Karpas-422 (cell line): ENCODE results near the gene ZNG1F. TPM values are rescaled to one million over a fixed set of nuclear protein-coding genes. Genes with fewer than 3 reads are reported as not detected.
"Not testable (repeated sequence)": the region's sequence is repeated elsewhere in the genome, so short reads cannot be mapped to it uniquely, and the experiment has no call there.

Experiments used
- DNase-seq: peaks from one replicate; pipeline ENCODE4 v3.0.0-alpha.2; 2015
- H2AFZ ChIP-seq: fragments of 200-600 bp; sonication (generic); 2 replicates; pipeline ENCODE4 v1.6.1; 2014; ENCODE audit warnings: antibody characterized with exemption, low read length, mixed read lengths
- H3K27ac ChIP-seq: fragments of 200-600 bp; sonication (generic); 2 replicates; pipeline ENCODE4 v1.5.1; 2014; ENCODE audit warnings: mild to moderate bottlenecking, low read length, moderate library complexity
- H3K27me3 ChIP-seq: fragments of 200-600 bp; sonication (generic); 2 replicates; pipeline ENCODE4 v1.6.1; 2014; ENCODE audit warnings: low read length, mixed read lengths
- H3K36me3 ChIP-seq: fragments of 200-600 bp; sonication (generic); 2 replicates; pipeline ENCODE4 v1.6.1; 2014; ENCODE audit warnings: low read length, mixed read lengths; ENCODE audit not compliant: insufficient read depth
- H3K4me1 ChIP-seq: fragments of 200-600 bp; sonication (generic); 2 replicates; pipeline ENCODE4 v1.6.1; 2014; ENCODE audit warnings: mild to moderate bottlenecking, low read length, mixed read lengths
- H3K4me2 ChIP-seq: fragments of 200-600 bp; sonication (generic); 2 replicates; pipeline ENCODE4 v1.6.1; 2014; ENCODE audit warnings: low read length, low read depth, mild to moderate bottlenecking; ENCODE audit not compliant: poor library complexity, severe bottlenecking
- H3K4me3 ChIP-seq: fragments of 200-600 bp; sonication (generic); 2 replicates; pipeline ENCODE4 v1.5.1; 2014; ENCODE audit warnings: mild to moderate bottlenecking, antibody characterized with exemption, low read length, mixed read lengths
- H3K79me2 ChIP-seq: fragments of 200-600 bp; sonication (generic); 2 replicates; pipeline ENCODE4 v1.6.1; 2014; ENCODE audit warnings: mild to moderate bottlenecking, low read length, mixed read lengths
- H3K9ac ChIP-seq: fragments of 200-600 bp; sonication (generic); 2 replicates; pipeline ENCODE4 v1.6.0; 2014; ENCODE audit warnings: low read length
- H3K9me2 ChIP-seq: fragments of 200-600 bp; sonication (generic), shearing (Covaris generic); replicated peaks from 2 replicates; pipeline ENCODE4 v1.6.0; 2014; ENCODE audit warnings: mild to moderate bottlenecking, low read length, moderate library complexity; ENCODE audit not compliant: insufficient read depth
- H3K9me3 ChIP-seq: fragments of 300-700, 200-600 bp; sonication (generic); 2 replicates; pipeline ENCODE4 v1.6.1; 2014; ENCODE audit warnings: low read length, mixed read lengths
- H4K20me1 ChIP-seq: fragments of 200-600 bp; sonication (generic); 2 replicates; pipeline ENCODE4 v1.6.1; 2014; ENCODE audit warnings: mild to moderate bottlenecking, antibody characterized with exemption, low read length, low read depth; ENCODE audit not compliant: insufficient read depth
- total RNA-seq: library from RNA; depleted of rRNA; stranded (reverse); fragments of >200 nt; shearing (Covaris generic); gene quantifications from 2 replicates; pipeline ENCODE4 v1.2.3, GENCODE V29; 2014; ENCODE audit warnings: low replicate concordance

The ZNG1F gene
- total RNA-seq, 1 experiment from 2014 or later, result 22.4 TPM

- not testable (repeated sequence) for H3K9me3 ChIP-seq, H4K20me1 ChIP-seq, H3K27ac ChIP-seq, H3K4me2 ChIP-seq, H3K4me1 ChIP-seq, H3K36me3 ChIP-seq, H3K79me2 ChIP-seq, H3K27me3 ChIP-seq, H3K4me3 ChIP-seq, DNase-seq, H3K9me2 ChIP-seq, H2AFZ ChIP-seq, H3K9ac ChIP-seq
Measured at GRCh38 chr9:41125936-41126335, 63.2 kb downstream of the ZNG1F start.

GRCh38 chr9:41125109-41125658 lies 63.9 kb downstream of the ZNG1F start:
- H3K9me2 ChIP-seq, H3K9me3 ChIP-seq, H3K36me3 ChIP-seq, H3K9ac ChIP-seq, DNase-seq, H3K79me2 ChIP-seq, H3K4me2 ChIP-seq, H2AFZ ChIP-seq, H3K4me1 ChIP-seq, H4K20me1 ChIP-seq, H3K4me3 ChIP-seq, H3K27ac ChIP-seq, H3K27me3 ChIP-seq: not testable (repeated sequence)

GRCh38 chr9:41124250-41125108 lies 64.6 kb downstream of the ZNG1F start:
- H3K27me3 ChIP-seq, H3K9me2 ChIP-seq, H3K4me3 ChIP-seq, H3K27ac ChIP-seq, H3K36me3 ChIP-seq, H4K20me1 ChIP-seq, H3K4me1 ChIP-seq, H2AFZ ChIP-seq, H3K9ac ChIP-seq, H3K4me2 ChIP-seq, DNase-seq, H3K79me2 ChIP-seq, H3K9me3 ChIP-seq: not testable (repeated sequence)

GRCh38 chr9:41123812-41124211 lies 65.3 kb downstream of the ZNG1F start:
- H3K9me2 ChIP-seq, H3K4me1 ChIP-seq, H3K79me2 ChIP-seq, H3K27me3 ChIP-seq, H3K4me2 ChIP-seq, DNase-seq, H4K20me1 ChIP-seq, H3K9me3 ChIP-seq, H3K9ac ChIP-seq, H3K27ac ChIP-seq, H2AFZ ChIP-seq, H3K4me3 ChIP-seq, H3K36me3 ChIP-seq: not testable (repeated sequence)

GRCh38 chr9:41123396-41123795 lies 65.7 kb downstream of the ZNG1F start:
- H3K27ac ChIP-seq, DNase-seq, H3K4me3 ChIP-seq, H3K9me3 ChIP-seq, H3K9ac ChIP-seq, H4K20me1 ChIP-seq, H3K27me3 ChIP-seq, H3K79me2 ChIP-seq, H3K9me2 ChIP-seq, H3K4me1 ChIP-seq, H2AFZ ChIP-seq, H3K36me3 ChIP-seq, H3K4me2 ChIP-seq: not testable (repeated sequence)

GRCh38 chr9:41120696-41121095 lies 68.4 kb downstream of the ZNG1F start:
- H3K36me3 ChIP-seq, H3K9ac ChIP-seq, H3K79me2 ChIP-seq, H3K4me2 ChIP-seq, H3K27ac ChIP-seq, H3K27me3 ChIP-seq, H3K4me3 ChIP-seq, H2AFZ ChIP-seq, H3K4me1 ChIP-seq, H4K20me1 ChIP-seq, DNase-seq, H3K9me3 ChIP-seq, H3K9me2 ChIP-seq: not testable (repeated sequence)

GRCh38 chr9:41119719-41120118 lies 69.4 kb downstream of the ZNG1F start:
- H3K9ac ChIP-seq, H3K4me2 ChIP-seq, H3K36me3 ChIP-seq, DNase-seq, H3K9me3 ChIP-seq, H3K27me3 ChIP-seq, H4K20me1 ChIP-seq, H2AFZ ChIP-seq, H3K4me3 ChIP-seq, H3K4me1 ChIP-seq, H3K27ac ChIP-seq, H3K79me2 ChIP-seq, H3K9me2 ChIP-seq: not testable (repeated sequence)

- not testable (repeated sequence) for H3K9me3 ChIP-seq, H2AFZ ChIP-seq, H3K4me3 ChIP-seq, DNase-seq, H4K20me1 ChIP-seq, H3K9ac ChIP-seq, H3K4me1 ChIP-seq, H3K4me2 ChIP-seq, H3K36me3 ChIP-seq, H3K9me2 ChIP-seq, H3K79me2 ChIP-seq, H3K27me3 ChIP-seq, H3K27ac ChIP-seq
Measured at GRCh38 chr9:41119311-41119710, 69.8 kb downstream of the ZNG1F start.
